NK-92 (cell line): ENCODE measurements around the gene ARHGAP35.
"Not testable (repeated sequence)": the region's sequence is repeated elsewhere in the genome, so short reads cannot be mapped to it uniquely, and the experiment has no call there.

Source experiments
- DNase-seq: peaks from one replicate; lab custom pipeline; 2025; ENCODE audit not compliant: unreplicated experiment; lab: John Stamatoyannopoulos, UW

ARHGAP35 gene

GRCh38 chr19:46860846-46861690, at the start of gene ARHGAP35:
Gene ARHGAP35 (plus strand): TSS chr19:46860997. CDS start chr19:46918676, 57,679 bp downstream.
- no peak for DNase-seq

GRCh38 chr19:46812977-46813838, 47.6 kb upstream of the ARHGAP35 start:
- DNase-seq, result no peak

- no peak for DNase-seq
These were observed 46.9 kb upstream of the ARHGAP35 start for GRCh38 chr19:46813839-46814358.

GRCh38 chr19:46815833-46816627, 44.8 kb upstream of the ARHGAP35 start:
- no peak for DNase-seq

- DNase-seq, result no peak
These were observed 42.0 kb upstream of the ARHGAP35 start for GRCh38 chr19:46818812-46819211.

GRCh38 chr19:46821512-46822409, 39.0 kb upstream of the ARHGAP35 start:
- DNase-seq, result no peak

- DNase-seq, result not testable (repeated sequence)
These were observed 38.4 kb upstream of the ARHGAP35 start for GRCh38 chr19:46822410-46822787.

- no peak for DNase-seq
These were observed 37.7 kb upstream of the ARHGAP35 start for GRCh38 chr19:46823049-46823448.

- DNase-seq, result no peak
These were observed 35.7 kb upstream of the ARHGAP35 start for GRCh38 chr19:46824890-46825730.

GRCh38 chr19:46825731-46826055, 35.1 kb upstream of the ARHGAP35 start:
- DNase-seq, result no peak

GRCh38 chr19:46828484-46828883, 32.3 kb upstream of the ARHGAP35 start:
- no peak for DNase-seq

- no peak for DNase-seq
These were observed 29.9 kb upstream of the ARHGAP35 start for GRCh38 chr19:46830864-46831263.

GRCh38 chr19:46834121-46834520, 26.7 kb upstream of the ARHGAP35 start:
- no peak for DNase-seq

GRCh38 chr19:46834984-46835383, 25.8 kb upstream of the ARHGAP35 start:
- no peak for DNase-seq

GRCh38 chr19:46838160-46838559, 22.6 kb upstream of the ARHGAP35 start:
- DNase-seq, result no peak

- no peak for DNase-seq
These were observed 20.9 kb upstream of the ARHGAP35 start for GRCh38 chr19:46839752-46840497.

- DNase-seq, result no peak
These were observed 20.3 kb upstream of the ARHGAP35 start for GRCh38 chr19:46840498-46840942.

GRCh38 chr19:46841458-46842083, 19.2 kb upstream of the ARHGAP35 start:
- DNase-seq, result no peak
